Activated CD4-positive, alpha-beta T cell treated with anti-CD3 and anti-CD28 coated beads for 24 hours (primary cell): ENCODE measurements around the gene CASP12.
A peak's percentile ranks its signal among the peaks of the same experiment; 100 is the strongest.
"Not testable (repeated sequence)": the region's sequence is repeated elsewhere in the genome, so short reads cannot be mapped to it uniquely, and the experiment has no call there.

Experiments
- DNase-seq, 2 donors: peaks; one replicate each; pipeline ENCODE4 v3.0.0-alpha.2; 2020; ENCODE audit warnings: low read depth in 2 of 2

Gene CASP12

DNA sequence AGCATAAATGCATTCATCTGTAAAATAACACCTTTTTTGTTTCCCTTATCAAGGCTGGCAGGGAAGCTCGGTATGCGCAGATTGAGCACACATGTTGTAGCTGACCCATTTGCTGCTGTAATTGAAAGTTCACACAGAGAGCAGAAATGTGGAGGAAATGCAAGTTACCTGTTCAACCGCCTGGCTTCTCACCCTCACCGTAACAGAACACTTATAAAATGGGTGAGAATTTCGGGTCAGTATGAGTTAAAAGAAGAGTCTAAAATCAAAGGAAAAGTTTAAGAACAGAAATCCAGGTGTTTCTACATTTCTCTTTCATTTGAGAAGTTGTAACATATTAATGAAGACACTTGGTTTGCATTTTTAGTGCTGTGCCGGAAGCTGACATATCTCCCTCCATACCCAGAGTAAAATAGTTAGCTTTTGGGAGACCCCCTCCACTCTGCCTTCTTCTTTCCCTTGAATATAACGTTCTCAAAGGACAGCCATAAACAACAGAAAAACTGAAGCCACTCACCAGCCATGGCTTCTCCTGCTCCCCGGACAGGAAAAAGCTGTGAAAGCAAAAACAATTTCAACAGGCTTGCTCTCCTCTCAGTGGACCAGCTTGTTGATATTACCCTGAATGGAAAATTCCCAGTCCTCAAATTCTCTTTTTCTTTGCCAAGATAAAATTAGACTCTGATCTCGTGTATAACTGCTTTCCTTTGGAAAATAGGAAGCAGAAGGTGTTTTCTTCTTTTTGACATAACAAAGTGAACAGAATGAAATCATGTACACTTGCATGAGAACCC lies at the start of gene CASP12:
TSS of gene CASP12 (minus strand) at position 570 of the 794 bp plus-strand sequence.
- no peak for DNase-seq

DNA sequence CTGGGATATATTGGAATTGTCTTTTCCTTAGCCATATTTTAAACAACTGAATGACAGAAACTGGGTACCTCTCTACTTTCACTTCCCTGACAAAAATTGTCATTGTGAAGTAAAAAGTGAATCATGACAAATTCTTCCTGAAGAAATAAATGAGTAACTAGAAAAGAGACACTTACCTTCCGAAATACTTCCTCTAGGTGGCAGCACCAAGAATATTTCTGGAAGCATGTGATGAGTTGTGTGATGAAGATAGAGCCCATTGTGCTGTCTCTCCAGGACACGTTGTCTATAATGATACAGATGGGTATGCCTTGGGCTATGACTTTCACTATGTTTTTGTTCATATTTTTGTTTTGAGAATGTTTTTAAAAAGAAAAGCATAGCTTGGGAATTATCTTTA lies 48.6 kb upstream of the CASP12 start:
- DNase-seq, result peak in 1 of 2 donors; percentile 39

DNA sequence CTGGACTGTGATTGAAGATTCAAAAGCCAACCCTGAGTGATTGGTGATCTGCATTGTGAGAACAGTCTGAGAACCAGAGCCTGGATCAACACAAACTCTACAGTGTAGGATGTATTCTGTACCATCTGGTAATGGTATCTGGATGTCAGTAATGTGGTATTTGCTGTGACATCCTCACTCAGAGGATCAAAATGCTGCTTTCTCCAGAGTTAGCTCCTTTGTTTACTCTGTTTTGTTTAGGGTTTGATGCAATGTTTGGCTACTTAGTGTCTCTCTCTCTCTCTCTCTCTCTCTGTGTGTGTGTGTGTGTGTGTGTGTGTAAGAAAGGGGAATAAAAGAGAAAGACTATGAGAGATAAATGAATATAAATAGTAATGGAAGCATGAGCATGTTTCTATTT lies 45.8 kb upstream of the CASP12 start:
- no peak for DNase-seq

DNA sequence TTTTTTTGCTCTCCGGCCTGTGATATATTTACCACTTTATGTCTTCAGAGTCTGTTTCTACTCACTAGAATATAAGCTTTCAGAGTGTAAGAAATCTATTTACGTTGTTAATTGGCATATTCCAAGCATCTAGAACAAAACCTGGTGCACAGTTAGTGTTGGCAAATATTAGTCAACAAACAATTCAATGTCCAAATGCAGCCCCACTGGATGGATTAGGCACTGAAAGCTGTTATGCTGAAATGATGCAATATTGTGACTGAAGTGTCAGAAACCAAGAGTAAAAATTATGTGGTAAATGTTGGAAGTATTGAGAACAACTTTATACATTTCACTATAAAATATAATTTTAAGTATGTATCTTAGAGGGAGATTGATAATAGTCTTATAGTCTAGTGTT lies 45.3 kb upstream of the CASP12 start:
- DNase-seq, result no peak

DNA sequence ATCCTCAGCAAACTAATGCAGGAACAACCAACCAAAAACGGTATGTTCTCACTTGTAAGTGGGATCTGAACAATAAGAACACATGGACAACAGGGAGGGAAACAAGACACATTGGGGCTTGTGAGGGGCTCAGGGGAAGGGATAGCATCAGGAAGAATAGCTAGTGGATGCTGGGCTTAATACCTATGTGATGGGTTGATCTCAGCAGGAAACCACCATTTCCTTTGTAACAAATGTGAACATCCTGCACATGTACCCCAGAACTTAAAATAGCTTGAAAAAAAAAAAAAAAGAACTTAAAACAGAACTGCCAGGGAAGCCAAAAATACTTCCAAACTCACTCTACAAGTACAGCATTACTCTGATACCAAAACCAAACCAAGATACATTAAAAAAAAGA lies 36.3 kb upstream of the CASP12 start:
- DNase-seq, result no peak

DNA sequence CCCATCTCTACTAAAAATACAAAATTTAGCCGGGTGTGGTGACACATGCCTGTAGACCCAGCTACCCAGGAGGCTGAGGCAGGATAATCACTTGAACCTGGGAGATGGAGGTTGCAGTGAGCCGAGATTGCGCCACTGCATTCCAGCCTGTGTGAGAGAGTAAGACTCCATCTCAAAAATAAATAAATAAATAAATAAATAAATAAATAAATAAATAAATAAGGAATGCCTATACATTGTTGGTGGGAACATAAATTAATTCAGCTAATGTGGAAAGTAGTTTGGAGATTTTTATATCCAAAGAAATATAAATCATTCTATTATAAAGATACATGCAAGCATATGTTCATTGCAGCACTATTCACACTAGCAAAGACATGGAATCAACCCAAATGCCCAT lies 35.8 kb upstream of the CASP12 start:
- not testable (repeated sequence) for DNase-seq

DNA sequence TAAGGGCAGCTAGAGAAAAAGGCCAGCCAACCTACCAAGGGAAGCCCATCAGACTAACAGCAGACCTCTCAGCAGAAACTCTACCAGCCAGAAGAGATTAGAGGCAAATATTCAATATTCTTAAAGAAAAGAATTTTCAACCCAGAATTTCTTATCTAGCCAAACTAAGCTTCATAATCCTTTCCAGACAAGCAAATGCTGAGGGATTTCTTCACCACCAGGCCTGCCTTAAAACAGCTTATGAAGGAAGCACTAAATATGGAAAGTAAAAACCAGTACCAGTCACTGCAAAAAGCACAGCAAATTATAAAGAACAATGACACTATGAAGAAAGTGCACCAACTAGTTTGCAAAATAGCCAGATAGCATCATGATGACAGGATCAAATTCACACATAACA lies 30.6 kb upstream of the CASP12 start:
- DNase-seq, result no peak

DNA sequence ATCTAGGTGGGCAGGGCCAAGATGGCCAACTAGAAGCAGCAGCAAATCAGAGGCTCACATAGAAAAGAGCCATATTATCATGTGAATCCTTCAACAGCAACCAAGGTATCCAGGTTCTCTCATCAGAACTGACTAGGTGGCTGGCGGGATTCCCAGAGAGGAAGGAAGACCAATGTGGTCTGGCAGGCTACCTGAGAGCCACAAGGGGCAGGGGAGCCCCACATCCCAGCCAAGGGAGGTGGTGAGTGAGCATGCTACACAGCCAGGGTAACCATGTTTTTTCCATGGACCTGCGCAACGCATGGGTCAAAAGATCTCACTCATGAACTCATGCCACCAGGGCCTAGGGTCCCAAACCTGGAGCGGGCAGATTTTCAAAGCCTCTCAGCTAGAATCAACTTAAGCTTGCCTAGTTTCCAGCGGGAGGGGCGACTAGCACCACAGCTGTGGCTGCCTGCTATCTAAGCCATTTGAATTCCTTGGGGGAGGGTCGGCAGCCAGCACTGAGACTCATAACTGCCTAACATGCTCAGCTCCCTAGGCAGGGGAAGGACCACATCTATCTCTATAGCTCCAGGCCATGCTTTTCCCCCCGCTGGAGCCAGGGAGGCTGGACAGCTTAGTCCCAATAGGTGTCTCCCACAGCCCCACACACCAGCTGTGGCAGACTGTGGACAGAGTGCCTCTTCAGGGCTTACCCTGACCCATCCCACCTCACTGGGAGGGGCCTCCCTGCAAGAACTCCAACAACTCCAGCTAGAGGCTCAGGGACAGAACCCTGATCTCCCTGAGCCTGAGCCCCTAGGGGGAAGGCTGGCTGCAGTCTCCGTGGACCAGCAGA lies 28.7 kb upstream of the CASP12 start:
- no peak for DNase-seq

DNA sequence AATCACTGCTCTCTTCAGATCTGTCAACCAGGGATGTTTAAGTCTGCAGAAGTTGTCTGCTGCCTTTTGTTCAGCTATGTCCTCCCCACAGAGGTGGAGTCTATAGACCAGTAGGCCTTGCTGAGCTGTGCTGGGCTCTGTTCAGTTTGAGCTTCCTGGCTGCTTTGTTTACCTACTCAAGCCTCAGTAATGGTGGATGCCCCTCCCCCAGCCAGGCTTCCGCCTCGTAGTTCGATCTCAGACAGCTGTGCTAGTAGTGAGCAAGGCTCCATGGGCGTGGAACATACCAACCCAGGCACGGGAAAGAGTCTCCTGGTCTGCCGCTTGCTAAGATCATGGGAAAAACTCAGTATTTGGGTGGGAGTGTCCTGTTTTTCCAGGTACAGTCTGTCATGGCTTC lies 27.6 kb upstream of the CASP12 start:
- DNase-seq, result no peak

DNA sequence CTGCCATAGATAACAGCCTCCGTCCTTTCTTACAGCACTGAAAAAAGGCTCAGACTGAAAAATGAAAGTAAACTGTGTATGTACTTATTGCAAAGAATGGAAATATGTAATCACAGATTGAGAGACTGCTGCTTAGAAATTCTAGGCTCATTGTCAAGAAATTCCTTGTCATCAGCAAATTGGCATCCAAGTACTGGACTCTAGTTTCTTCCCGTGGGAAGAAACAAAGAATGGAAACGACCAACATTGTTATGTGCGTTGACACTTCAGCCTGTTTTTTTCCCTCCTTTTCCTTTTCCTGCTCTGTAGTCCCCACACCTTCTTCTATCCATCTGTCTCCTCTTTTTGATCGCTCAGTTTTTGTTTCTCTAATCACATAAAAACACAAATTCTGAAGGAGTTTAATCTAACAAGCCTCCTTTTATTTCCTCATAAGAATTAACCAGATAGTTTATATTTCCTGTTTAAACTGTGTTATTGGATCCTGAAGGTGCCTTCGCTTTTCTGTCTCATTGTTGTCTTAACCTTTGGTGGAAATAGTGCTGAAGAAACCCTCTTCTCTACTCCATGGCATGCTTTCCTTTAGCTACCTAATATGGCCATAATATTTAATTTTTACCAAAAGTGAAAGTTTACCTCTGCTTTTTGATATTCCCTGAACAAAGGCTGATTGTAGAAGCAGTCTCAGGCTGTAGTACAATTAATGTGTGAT lies 20.0 kb upstream of the CASP12 start:
- no peak for DNase-seq

DNA sequence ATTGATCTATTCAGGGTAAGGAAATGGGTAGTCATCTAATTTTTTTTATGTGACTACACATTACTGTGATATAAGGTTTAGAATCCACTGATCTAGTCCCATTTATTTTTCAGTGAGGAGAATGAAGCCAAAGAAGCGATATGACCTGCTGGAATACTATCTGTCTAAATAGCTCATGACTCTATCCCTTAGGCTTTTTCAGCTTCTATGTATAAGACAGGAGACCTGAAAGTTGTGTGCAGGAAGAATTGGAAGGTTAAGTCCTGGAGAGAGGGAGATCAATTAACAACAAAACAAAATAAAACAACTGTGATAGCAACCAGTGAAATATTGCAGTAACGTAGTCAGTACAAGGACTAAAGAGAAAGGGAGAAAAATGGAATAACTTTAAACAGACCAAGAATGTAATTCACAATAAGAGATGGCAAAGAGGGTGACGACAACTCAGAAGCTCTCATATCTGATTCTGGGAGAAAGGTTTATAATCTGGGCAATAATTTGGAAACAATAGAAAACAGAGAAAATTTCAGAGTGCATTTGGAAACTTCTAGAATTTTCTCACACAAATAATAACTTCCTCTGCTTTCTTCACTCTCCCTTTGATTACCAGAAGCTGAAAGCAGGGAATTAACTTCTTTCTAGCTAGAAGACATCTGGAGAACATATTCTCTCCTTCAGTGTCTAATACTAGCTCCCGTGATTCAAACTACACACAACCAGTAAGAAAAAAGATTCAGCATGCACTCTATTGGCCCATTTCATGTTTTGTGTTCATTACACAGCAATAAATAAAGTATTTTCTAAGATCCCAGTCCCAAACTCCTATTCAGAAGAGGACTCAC lies 19.2 kb upstream of the CASP12 start:
- DNase-seq, result no peak

DNA sequence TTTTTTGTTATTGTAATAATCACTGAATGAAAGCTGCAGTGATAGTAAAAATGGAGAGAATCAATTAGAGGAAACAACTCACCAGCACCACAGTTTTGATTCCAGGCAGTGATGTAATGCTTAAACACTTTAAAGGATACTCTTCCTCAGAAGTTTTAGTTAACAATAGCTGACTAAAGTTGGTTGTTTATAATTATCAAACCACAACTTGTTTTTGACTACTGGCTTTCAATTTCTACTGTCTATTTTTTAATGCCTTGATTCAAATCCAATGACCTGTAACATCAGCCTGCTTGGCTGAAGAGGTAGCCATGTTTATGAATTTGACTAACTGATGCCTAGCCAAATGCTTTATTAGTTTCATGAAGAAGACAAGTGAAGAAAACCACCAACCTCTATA lies 18.2 kb upstream of the CASP12 start:
- no peak for DNase-seq

DNA sequence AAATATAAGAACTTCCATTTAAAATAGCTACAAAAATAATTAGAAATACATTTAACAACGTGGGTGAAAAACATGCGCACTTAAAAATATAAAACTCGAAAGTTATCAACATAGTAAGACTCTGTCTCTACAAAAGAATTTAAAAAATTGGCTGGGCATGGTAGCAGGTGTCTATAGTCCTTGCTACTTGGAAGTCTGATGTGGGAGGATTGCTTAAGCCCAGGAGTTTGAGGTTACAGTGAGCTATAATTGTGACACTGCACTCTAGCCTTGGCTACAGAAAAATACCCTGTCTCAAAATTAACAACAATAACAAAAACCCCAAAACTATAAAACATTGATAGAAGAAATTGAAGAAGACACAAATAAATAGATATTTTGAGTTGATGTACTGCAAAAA lies 13.8 kb upstream of the CASP12 start:
- DNase-seq, result no peak

DNA sequence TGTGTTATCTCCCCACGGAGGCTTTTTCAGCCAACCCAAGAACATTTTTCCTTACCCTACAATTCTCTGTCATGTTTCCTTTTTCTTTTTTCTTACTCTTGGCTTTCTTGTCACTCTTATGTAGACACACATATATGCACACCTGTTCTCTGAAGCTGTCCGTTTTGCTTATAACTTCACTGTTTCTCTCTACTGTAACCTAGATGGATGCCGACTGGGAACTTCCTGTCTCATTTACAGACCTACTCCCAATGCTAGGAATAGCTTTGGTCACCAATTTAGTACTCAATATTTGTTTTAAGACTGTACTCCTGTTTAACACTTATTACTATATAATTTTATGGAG lies 9.9 kb upstream of the CASP12 start:
- DNase-seq, result no peak

DNA sequence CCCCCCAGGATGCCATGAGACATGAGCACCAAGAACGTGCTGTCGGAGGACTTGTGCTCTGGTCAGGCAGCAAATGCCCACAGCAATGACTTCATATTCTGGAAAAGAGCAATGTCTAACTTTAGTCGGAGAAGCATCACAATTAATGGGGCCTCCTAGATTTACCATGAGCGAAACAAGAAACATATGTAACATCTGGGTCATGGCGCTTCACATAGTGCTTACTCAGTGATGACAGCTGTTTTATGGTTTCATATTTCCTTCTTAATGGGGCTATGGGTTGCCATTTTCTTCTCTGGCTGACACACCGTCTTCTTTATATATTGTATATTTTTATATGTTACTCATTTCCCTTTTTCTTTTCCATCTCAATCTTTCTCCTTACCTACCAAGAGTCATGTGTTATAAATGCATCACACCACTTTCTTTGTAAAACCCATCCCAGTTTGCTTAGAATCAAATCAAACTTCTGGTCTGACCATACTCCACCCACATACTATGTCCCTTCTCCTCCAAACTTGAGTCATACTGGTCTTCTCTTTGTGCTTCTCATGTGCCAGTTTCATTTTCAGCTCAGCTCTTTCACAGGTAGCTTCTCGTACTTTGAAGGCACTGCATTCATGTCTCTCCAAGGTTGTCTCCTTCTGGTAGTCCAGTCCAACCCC lies 9.4 kb upstream of the CASP12 start:
- DNase-seq, result no peak

DNA sequence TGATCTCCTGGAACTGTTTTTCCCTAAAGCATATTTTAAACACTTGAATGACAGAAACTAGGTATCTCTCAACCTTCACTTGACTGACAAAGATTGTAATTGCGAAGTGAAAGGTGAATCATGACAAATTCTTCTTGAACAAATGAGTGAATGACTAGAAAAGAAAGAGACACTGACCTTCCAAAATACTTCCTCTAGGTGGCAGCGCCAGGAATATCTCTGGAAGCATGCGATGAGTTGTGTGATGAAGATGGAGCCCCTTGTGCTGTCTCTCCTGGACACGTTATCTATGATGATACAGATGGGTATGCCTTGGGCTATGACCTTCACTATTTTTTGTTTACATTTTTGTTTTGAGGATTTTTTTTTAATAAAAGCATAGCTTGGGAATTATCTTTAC lies 7.0 kb upstream of the CASP12 start:
- no peak for DNase-seq

DNA sequence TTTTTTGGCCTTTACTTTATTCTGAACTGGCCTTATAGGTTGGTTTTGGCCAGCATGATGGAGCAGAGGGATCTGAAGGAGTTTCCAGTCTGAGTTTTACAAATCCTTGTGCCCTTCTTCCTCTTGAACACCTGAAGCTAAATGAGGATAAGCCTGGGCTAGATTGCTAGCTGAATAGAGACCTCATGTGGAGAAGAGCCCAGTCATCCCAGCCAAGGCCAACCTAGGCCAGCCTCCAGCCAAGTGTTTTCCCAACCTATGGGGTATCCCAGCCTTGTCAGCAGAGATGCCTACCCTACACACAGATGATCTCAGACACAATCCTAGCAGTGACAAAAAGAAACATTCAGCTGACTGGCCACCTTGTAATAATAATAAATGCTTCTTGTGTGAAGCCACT lies 966 bp upstream of the CASP12 start:
- no peak for DNase-seq

DNA sequence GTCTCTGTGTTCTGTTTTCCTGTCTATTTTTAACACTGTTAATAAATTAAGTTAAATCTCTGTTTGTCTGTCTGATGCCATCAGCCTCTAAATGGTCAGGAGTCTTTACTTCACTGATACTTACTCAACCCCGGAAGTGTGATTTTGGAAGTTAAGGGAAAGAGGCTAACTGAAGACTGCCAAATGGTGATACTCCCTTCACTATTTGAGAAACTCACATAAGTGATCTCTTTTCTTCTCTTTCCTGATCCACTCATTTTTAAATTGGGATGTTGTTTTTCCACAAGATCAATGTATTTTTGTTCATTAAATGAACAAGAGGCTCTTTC lies 389 bp upstream of the CASP12 start:
- no peak for DNase-seq

DNA sequence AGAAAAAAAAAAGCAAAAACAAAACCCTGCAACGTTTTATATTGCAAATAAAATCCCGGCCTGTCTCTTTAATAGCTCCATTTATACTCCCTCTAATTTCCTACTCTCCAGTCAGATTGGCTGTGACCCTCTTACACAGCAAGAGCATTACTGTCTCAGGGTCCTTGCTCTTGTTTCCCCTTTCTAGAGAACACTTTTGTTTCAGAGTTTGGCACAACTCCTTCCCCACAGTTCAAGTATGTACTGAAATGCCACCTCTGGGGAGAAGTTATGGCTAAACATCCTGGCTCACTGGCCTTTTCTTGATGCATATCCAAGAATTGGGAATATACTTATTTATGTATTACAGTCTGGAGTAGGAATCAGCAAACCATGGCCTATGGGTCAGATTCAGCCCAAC lies 2.6 kb downstream of the CASP12 start:
- DNase-seq, result no peak

DNA sequence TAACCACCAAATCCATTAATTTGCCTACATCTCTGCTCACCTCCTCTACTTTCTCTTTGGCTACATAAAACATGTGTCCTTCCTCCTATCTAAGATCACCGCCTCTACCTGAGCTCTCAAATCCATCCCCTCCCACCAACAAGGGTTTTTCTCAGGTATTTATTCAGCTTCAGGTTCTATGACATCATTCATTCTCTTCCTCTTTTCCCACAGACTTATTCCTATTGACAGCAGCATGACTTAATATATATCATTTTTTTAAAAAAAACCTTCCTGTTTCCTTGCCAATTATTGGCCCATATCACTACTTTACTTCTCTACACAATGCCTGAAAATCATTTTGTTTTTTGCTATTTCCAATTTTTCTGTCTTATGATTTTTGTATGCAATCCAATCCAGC lies 4.4 kb downstream of the CASP12 start:
- no peak for DNase-seq

DNA sequence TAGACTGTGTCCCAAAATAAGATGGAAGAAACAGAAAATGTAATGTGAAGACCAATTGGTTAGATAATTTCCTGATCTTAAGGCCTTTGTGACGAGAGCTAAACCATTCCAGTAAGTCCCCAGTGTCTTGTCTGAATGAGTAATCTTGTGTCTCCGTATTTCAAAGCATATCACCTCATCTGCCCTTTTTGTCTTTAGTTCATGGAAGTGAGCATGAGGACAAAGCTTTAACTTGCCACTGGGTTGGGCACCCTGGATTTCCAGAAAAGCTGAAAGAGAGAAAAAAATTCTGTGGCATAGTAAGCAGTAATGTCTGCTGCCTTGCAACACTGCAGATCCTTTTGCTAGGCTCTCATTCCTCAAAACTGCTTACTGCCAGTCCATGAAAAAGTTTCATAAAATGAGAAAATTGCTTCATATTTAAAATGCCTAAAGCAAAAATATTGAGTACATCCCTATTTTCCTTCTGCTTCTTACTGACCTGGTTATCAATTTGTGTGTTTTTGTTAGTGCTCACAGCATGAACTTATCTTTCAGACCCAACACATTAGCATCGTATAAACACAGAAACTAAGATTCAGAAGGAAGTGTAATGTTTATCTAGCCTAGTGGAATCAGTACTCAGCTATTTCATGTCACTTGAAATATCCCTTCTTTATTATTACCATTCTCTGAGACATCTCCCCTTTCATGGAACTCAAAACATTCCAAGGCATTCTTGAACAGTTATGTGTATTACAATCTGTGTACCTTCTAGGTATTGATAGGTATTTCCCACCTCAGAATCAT lies 5.3 kb downstream of the CASP12 start:
- DNase-seq, result no peak
